NCI-H510A treated with DMSO at 0.1 percent for 48 hours (cell line): ENCODE data around the gene OR14I1.
"Not testable (repeated sequence)": the region's sequence is repeated elsewhere in the genome, so short reads cannot be mapped to it uniquely, and the experiment has no call there.

Experiments
- DNase-seq: peaks from one replicate; lab custom pipeline; 2025; lab: John Stamatoyannopoulos, UW

OR14I1 gene

DNA sequence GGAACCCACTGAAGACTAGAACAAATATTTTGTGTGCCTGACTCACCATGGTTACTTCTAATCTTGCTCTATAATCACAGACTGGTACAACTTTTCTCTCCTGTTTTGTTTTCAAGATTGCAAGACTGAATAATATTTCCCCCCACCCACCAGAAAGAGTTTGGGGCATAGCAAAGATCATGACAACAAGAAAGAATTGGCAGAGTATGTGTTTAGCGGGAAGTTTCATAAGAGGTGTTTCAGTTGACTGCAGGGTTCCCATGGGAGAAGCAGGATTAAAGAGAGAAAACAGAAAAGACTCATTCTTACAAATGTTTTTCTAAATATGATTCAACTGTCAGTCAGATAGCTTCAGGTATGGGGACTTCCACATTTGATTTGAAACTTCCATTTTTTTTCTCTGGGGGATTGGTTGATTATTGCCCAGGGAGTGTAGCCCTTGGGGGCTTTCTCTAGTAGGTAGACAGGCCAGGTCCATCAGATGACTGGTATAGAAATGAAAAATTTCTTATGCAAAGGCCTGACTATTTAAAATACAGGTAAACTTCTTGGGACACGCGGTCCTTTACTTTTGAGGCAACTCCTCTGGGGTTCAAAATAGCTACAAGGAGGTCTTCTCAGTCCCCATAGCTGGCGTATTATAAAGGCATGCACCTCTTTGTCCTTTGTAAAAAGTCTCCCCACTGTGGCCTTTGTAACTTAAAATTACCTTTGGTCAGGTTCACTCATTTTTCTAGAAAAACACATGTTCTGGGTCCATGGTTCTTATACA lies 13.9 kb downstream of the OR14I1 start:
- DNase-seq: no peak

DNA sequence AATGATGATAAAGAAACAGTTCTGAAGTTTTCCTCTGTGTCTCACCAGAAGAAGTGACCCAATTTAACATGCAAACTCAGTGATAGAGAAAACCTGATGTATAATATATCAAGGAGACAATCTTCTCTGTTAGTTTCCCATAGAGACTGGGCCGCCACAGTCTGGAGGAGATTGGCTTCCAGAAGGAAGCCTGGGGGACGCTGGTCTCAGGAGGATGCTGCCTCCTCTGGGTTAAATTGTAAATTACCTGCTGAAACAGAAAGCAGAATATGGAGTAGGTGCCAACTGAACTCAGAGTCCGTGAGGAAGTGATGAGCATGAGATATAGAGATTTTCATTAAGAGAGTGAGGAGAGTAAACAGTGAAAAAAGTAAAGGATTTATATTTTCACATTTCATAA lies 15.8 kb downstream of the OR14I1 start:
- DNase-seq: no peak

DNA sequence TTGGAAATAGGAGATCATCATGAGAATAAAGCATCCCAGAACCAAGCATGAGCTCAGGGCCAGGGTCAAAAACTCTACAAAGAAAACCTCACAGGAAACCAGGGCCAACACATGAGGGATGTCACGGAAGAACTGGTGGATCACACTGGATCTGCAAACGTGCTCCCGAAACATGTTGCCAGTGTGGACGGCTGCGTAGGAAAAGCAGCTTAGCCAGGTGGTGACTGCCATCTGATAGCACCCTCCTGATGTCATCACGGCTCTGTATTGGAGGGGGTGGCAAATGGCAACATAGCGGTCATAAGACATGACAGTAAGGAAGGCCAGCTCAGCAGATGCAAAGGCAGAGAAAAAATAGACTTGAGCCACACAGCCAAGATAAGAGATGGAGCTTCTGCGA lies 20.9 kb downstream of the OR14I1 start:
- no peak for DNase-seq

DNA sequence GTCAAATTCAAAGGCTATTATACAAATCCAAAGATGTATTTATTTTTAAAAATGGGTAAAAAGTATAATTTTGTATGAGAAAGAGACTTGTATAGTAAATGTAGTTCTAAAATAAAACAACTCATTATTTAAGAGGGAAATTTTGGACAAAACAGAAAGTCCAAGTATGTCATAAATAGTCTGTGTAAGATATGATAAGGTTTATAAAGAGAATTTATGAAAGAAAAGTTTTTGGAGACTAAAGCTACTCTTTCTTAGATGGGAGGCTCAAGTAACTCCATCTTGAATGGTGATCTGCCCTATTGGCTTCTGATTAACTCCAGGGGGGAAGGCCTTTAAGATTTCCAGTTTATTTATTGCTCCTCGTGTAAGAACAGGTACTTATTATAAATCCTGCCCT lies 32.6 kb downstream of the OR14I1 start:
- DNase-seq: no peak

DNA sequence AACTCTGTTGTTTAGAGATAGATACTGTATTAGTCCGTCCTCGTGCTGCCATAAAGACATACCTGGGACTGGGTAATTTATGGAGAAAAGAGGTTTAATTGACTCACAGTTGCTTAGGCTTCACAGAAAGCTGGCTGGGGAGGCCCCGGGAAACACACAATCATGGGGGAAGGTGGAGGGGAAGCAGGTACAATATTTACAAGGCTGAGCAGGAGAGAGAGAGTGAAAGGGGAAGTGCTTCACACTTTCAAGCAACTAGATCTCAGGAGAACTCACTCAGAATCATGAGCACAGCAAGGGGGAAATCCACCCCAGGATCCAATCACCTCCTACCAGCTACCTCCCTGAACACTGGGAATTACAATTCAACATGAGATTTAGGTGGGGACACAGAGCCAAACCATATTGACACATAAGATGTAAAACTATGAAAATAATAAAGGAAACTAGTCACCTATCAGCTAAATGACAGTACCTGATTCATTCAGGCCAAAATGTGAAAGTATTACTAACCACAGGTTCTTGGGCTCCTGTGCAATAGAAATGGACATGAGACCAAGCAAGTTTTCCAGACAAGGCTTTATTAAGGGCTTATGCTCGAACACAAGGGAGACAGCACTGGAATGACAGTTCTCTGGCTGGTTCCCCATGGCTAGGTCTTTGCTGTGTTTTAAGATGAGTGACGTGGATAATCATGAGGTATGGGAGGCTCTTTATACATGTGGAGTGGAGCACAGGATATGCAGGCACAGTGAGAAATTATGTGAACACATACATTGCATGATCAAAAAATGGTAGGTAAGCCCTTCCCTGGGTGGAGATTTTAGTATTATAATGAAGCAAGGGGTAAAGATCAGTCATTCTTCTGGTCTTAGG lies 38.9 kb downstream of the OR14I1 start:
- DNase-seq: not testable (repeated sequence)

DNA sequence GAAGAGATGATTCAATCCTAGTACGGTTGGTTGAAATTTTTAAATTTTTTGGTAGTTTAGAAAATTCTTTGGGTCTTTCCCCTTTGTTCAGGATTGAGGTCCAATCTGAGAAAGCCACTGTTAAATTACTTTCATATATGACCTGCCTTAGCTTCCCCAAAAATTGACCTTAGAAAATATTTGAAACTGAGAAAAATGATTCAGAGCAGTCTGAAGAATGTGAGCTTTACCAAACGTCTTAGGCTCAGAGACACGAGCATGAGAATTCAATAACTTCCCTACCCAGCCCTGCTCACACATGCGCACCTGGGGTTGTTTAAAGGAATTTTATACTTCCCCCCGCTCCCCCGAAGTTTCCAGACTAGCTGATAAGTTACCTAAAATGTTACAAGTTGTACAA lies 45.8 kb downstream of the OR14I1 start:
- DNase-seq: not testable (repeated sequence)

DNA sequence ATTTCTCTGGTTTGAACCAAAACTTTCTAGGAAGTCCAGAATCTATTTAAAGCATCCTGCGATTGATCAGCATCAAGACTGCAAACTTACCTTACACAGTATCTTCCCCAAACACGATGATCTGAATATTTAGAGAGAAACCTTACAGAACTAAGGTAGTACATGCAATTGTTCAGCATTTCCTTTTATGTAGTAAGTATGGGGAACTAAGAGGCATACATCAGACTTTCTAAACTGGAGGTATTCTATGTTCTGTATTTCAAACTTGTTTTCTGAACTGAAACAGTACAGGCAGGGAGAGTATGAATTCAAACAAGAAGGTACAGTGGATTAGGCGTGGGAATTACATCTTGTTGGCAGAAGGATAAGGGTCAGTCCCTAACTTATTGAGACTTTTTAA lies 47.2 kb downstream of the OR14I1 start, which contains the start of gene OR2T27:
OR2T27 (minus strand) TSS at position 175 of the 400 bp plus-strand sequence. CDS start 4,644 bp downstream, outside the sequence.
- not testable (repeated sequence) for DNase-seq
